MCF 10A (cell line): ENCODE results near the gene ALOXE3. TPM values are rescaled to one million over a fixed set of nuclear protein-coding genes. Genes with fewer than 3 reads are reported as not detected.

Experiments
- BruUV-seq: library from RNA; stranded (reverse); fragments of 400-500 nt; replicated peaks from 2 replicates; lab custom pipeline; 2021; lab: Mats Ljungman, UMichigan
- CTCF ChIA-PET: fragments of 300-600 bp; sonication (Branson Sonifier 250); formaldehyde crosslinking; extraction: SDS; loops from one replicate; lab custom pipeline; 2021; ENCODE audit warnings: antibody characterized with exemption, inconsistent platforms; lab: Yijun Ruan, JAX
- POLR2A ChIA-PET: fragments of 300-600, 350-650 bp; sonication (Branson Sonifier 250); formaldehyde crosslinking; extraction: SDS; loops from one replicate; lab custom pipeline; 2020; ENCODE audit warnings: antibody characterized with exemption, inconsistent platforms; lab: Yijun Ruan, JAX
- DNase-seq: peaks from one replicate; pipeline ENCODE4 v3.0.0-alpha.2; 2018; ENCODE audit not compliant: unreplicated experiment
- H3K27ac Mint-ChIP-seq: one replicate; pipeline ENCODE4 v1.8.0; 2022; ENCODE audit warnings: mild to moderate bottlenecking, low read depth, mixed read lengths; ENCODE audit not compliant: unreplicated experiment
- H3K27me3 Mint-ChIP-seq: one replicate; pipeline ENCODE4 v1.8.0; 2022; ENCODE audit warnings: mixed read lengths; ENCODE audit not compliant: insufficient read depth, unreplicated experiment
- H3K36me3 Mint-ChIP-seq: one replicate; pipeline ENCODE4 v1.8.0; 2022; ENCODE audit warnings: mild to moderate bottlenecking, moderate library complexity, mixed read lengths; ENCODE audit not compliant: insufficient read depth, unreplicated experiment
- H3K4me1 Mint-ChIP-seq: one replicate; pipeline ENCODE4 v1.8.0; 2022; ENCODE audit warnings: mixed read lengths; ENCODE audit not compliant: insufficient read depth, unreplicated experiment
- H3K4me3 Mint-ChIP-seq: one replicate; pipeline ENCODE4 v1.8.0; 2022; ENCODE audit warnings: mild to moderate bottlenecking, moderate library complexity, mixed read lengths; ENCODE audit not compliant: unreplicated experiment
- H3K9me3 Mint-ChIP-seq: one replicate; pipeline ENCODE4 v1.8.0; 2022; ENCODE audit warnings: mixed read lengths; ENCODE audit not compliant: unreplicated experiment
- CTCF ChIP-seq: fragments of 200-600 bp; IDR thresholded peaks from one replicate; pipeline ENCODE4 v1.8.0; 2022; ENCODE audit warnings: antibody characterized with exemption, mild to moderate bottlenecking; ENCODE audit not compliant: unreplicated experiment
- intact Hi-C: fragments of 100-400 bp; cut with micrococcal nuclease; formaldehyde crosslinking; loops from 2 replicates; pipeline ENCODE4 v1.14.1; 2022
- total RNA-seq: library from RNA; stranded (reverse); gene quantifications from 2 replicates; pipeline ENCODE4 v1.2.3, GENCODE V29; 2022

Gene ALOXE3
- total RNA-seq, 1 experiment from 2014 or later, result 13.1 TPM

GRCh38 chr17:8064561-8065019 lies 53.7 kb downstream of the ALOXE3 start:
- CTCF ChIA-PET, result interaction anchor here (0.6 to 8.3 kb wide), 6 partner anchors 9 to 205 kb away, joined by 3 to 62 read pairs (median 5); no protein-coding TSS in a partner anchor
- H3K27me3 Mint-ChIP-seq, result peaks cover 17% of the 10 kb centered on the region
- TF ChIP-seq CTCF, result no peak
- intact Hi-C loops, result loop anchor here (5.0 kb wide), 3 partner anchors 238 to 683 kb away; partner anchors contain the start of gene RPL26
- no peak overlapping the region for H3K4me3 Mint-ChIP-seq
- no peaks in the 10 kb centered on the region for H3K9me3 Mint-ChIP-seq
- no peak for DNase-seq
- no peaks in the 10 kb centered on the region for H3K36me3 Mint-ChIP-seq
- POLR2A ChIA-PET, result no interaction called here
- H3K4me1 Mint-ChIP-seq, result peaks cover 19% of the 10 kb centered on the region
- no peak overlapping the region for H3K27ac Mint-ChIP-seq
- BruUV-seq, result no TSS peak

- POLR2A ChIA-PET, result no interaction called here
- no TSS peak for BruUV-seq
Measured at GRCh38 chr17:8063761-8064534, 54.4 kb downstream of the ALOXE3 start.

GRCh38 chr17:8062807-8063483 lies 55.4 kb downstream of the ALOXE3 start:
- POLR2A ChIA-PET, result interaction anchor here (0.6 to 1.9 kb wide), 4 partner anchors 31 to 232 kb away, joined by 3 to 6 read pairs (median 4); partner anchors contain the start of genes ALOXE3 and SLC25A35
- Mint-ChIP-seq H3K9me3 (no peaks in the 10 kb centered on the region), H3K27ac (no peak overlapping the region), H3K27me3 (peaks cover 17% of the 10 kb centered on the region), H3K4me3 (no peak overlapping the region), H3K36me3 (no peaks in the 10 kb centered on the region), H3K4me1 (peaks cover 14% of the 10 kb centered on the region)
- intact Hi-C loops, result loop anchor here (5.0 kb wide), 3 partner anchors 239 to 684 kb away; partner anchors contain the start of gene RPL26
- BruUV-seq, result no TSS peak
- TF ChIP-seq CTCF, result no peak
- CTCF ChIA-PET, result interaction anchor here (0.6 to 8.8 kb wide), 10 partner anchors 9 to 319 kb away, joined by 3 to 106 read pairs (median 8); partner anchors contain the start of gene ALOXE3
- no peak for DNase-seq

More at GRCh38 chr17:8063761-8064534, 54.4 kb downstream of the ALOXE3 start:
- peaks cover 17% of the 10 kb centered on the region for H3K27me3 Mint-ChIP-seq
- no peak for DNase-seq
- H3K9me3 Mint-ChIP-seq, result no peaks in the 10 kb centered on the region
- H3K4me3 Mint-ChIP-seq, result no peak overlapping the region
- no peaks in the 10 kb centered on the region for H3K36me3 Mint-ChIP-seq
- no peak overlapping the region for H3K27ac Mint-ChIP-seq
- intact Hi-C loops, result loop anchor here (5.0 kb wide), 3 partner anchors 238 to 683 kb away; partner anchors contain the start of gene RPL26
- H3K4me1 Mint-ChIP-seq, result peaks cover 17% of the 10 kb centered on the region
- no peak for TF ChIP-seq CTCF
- CTCF ChIA-PET, result interaction anchor here (0.6 to 8.3 kb wide), 4 partner anchors 10 to 204 kb away, joined by 4 to 62 read pairs (median 6); no protein-coding TSS in a partner anchor
